ENCODE results near the gene HIRA.

The HIRA gene

DNA sequence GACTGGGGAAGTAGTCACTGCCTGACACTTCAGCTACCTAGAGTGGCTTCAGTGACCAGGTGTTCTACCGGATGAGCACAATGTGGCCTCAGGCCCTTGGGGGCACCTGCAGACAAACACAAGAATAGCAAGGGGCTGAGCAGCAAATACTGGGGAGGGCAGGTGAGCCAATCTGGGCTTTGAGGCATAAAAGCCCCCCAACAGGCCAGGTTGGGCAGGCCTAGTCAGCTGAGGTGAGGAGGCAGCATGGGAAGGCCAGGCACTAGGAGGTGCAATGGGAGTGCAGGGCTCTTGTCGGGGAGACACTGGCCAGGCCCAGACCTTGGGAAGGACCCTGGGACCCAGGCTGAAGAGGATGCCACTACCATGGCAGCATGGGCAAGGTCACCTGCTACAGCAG is 38.5 kb upstream of the HIRA start:
- no peak overlapping the region for H3K4me3 ChIP-seq (ENCODE audit: low read length)
- no peaks in the 10 kb centered on the region for H3K4me1 ChIP-seq (ENCODE audit: insufficient read depth, low read length)
- H3K9ac ChIP-seq (ENCODE audit: low read depth, low read length) = no peak overlapping the region
- no peaks in the 10 kb centered on the region for H3K9me3 ChIP-seq (ENCODE audit: insufficient read depth, low read depth, low read length)
- no peak overlapping the region for H3K27ac ChIP-seq (ENCODE audit: low read length)
- no peaks in the 10 kb centered on the region for H3K27me3 ChIP-seq (ENCODE audit: insufficient read depth, low read length)
- H3K36me3 ChIP-seq (ENCODE audit: insufficient read depth, low read depth, low read length) = peaks cover 96% of the 10 kb centered on the region

DNA sequence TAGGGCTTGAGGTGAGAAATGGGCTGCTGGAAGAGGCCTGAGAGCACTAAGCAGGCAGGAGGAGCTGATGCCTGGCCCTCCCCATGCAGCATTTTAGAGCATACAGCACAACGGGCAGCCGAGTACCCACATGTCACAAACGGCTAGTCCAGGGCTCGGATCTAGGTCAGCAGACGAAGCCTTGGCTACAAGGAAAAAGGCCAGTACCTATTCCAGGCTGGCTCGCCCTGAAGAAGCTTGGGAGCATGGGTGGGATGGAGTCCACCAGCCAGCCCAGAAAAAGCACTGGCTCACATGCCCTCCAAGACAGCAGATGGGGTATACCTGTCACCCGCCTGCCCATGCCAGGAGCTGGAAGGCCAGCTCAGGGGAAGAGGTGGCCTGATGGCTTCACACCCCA is 37.9 kb upstream of the HIRA start:
- Histone ChIP-seq H3K27ac (ENCODE audit: low read length) (no peak overlapping the region), H3K9ac (ENCODE audit: low read depth, low read length) (no peak overlapping the region), H3K27me3 (ENCODE audit: insufficient read depth, low read length) (no peaks in the 10 kb centered on the region), H3K36me3 (ENCODE audit: insufficient read depth, low read depth, low read length) (peaks cover 98% of the 10 kb centered on the region), H3K4me1 (ENCODE audit: insufficient read depth, low read length) (no peaks in the 10 kb centered on the region), H3K9me3 (ENCODE audit: insufficient read depth, low read depth, low read length) (no peaks in the 10 kb centered on the region), H3K4me3 (ENCODE audit: low read length) (no peak overlapping the region)

DNA sequence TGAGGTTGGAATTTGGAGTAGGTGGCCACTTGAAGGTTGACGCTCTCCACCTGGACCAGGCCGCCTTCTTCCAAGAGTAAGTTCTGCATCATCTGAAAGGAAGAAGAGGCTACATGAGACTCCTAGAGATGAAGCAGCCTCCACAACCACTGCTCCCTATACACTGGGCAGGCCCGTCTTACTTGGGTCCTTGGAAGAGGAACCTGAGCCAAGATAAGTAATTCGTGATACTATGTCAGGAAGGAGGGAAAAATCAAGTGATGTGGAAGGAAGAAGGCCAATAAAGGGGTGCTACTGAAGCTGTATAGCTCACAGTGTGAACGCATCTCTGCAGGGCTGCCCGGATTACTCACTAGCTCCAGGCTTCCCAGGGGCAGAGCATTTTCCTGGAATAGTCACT is 36.4 kb upstream of the HIRA start:
- Histone ChIP-seq H3K27me3 (ENCODE audit: insufficient read depth, low read length) (no peaks in the 10 kb centered on the region), H3K4me3 (ENCODE audit: low read length) (no peak overlapping the region), H3K27ac (ENCODE audit: low read length) (no peak overlapping the region), H3K36me3 (ENCODE audit: insufficient read depth, low read depth, low read length) (peaks cover 100% of the 10 kb centered on the region), H3K4me1 (ENCODE audit: insufficient read depth, low read length) (no peaks in the 10 kb centered on the region), H3K9ac (ENCODE audit: low read depth, low read length) (no peak overlapping the region), H3K9me3 (ENCODE audit: insufficient read depth, low read depth, low read length) (no peaks in the 10 kb centered on the region)

DNA sequence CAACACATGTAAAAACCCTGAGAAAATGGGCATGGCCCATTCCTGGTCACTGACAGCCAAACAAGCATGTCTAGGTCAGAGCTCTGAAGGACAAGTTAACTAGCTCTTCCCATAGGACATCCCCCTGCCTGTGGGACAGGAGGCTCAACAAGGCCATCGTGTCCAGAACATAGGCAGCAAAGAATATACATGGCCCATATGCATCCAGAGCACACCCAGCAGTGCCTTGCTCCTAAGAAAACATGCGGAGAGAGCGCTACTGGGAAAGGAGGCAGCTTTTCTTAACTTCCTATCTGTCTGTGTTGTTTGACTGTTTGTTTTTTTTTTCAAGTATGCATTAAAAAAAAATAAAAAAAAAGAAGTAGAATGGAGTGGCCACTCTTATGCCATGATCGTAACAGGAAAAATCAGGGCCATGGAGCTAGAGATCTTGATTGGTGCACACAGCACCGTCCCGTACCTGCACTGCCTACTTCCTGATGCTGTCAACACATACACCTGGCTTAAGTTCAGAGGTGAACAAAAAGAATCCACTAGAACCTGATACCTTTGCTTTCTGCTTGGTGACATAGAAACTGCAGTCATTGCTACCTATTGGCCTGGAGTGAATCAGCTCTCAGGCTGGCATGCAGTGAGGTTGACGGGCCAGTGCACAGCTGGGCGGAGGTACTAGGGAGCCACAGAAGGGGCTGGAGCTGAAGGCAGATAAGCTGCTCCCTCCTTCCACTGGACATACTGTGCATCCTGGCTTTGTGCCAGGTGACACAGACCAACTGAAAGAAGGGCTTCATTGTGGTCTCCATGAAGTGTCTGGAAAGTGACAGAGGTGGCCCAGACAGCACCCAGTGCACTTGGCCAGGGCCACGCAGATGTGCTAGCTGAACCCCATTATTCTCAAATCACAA is 35.6 kb upstream of the HIRA start:
- Histone ChIP-seq H3K27ac (ENCODE audit: low read length) (no peak overlapping the region), H3K4me1 (ENCODE audit: insufficient read depth, low read length) (no peaks in the 10 kb centered on the region), H3K27me3 (ENCODE audit: insufficient read depth, low read length) (no peaks in the 10 kb centered on the region), H3K9ac (ENCODE audit: low read depth, low read length) (no peak overlapping the region), H3K36me3 (ENCODE audit: insufficient read depth, low read depth, low read length) (peaks cover 94% of the 10 kb centered on the region), H3K4me3 (ENCODE audit: low read length) (no peak overlapping the region), H3K9me3 (ENCODE audit: insufficient read depth, low read depth, low read length) (no peaks in the 10 kb centered on the region)

DNA sequence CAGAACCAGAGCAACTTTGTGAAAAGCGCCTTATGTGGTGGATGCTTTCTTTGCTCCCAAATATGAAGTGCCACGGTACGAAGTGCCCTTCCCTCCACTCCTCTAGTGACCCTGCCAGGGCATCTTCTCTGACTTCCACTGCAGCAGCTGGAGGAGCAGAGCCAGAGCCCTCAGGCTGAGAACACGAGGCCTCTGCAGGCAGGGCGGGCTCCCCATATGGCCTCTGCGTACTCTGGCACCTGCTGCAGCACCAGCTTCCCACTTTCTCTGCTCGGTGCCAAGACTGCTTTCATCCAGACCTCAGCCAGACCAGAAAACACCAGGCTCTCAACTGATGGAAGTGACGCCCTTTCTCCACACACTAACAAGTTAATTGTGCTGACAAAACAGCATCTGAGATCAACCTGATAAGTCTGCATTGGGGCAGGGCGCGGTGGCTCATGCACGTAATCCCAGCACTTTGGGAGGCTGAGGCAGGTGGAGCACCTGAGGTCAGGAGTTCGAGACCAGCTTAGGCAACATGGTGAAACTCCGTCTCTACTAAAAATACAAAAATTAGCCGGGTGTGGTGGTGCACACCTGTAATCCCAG is 34.7 kb upstream of the HIRA start:
- Histone ChIP-seq H3K27me3 (ENCODE audit: insufficient read depth, low read length) (no peaks in the 10 kb centered on the region), H3K9me3 (ENCODE audit: insufficient read depth, low read depth, low read length) (no peaks in the 10 kb centered on the region), H3K4me3 (ENCODE audit: low read length) (no peak overlapping the region), H3K9ac (ENCODE audit: low read depth, low read length) (no peak overlapping the region), H3K36me3 (ENCODE audit: insufficient read depth, low read depth, low read length) (peaks cover 93% of the 10 kb centered on the region), H3K27ac (ENCODE audit: low read length) (no peak overlapping the region), H3K4me1 (ENCODE audit: insufficient read depth, low read length) (no peaks in the 10 kb centered on the region)

DNA sequence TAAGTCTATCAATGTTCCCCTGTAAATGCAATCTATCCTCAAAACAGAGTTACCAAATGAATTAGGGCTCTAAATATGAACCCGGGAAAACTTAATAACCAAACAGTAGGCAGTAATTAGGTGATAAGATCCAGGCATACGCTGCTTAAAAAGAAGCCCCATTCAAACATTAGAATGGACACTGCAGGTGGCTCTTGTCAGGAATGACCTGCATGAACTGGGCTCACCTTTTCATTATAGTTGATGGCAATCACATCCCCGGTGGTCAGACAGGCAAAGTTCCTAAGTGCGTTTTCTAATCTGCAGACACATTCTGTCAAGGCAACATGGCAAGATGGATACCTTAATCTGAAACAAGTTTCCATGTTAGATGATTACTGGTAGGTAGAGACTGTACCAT is 33.4 kb upstream of the HIRA start:
- Histone ChIP-seq H3K4me1 (ENCODE audit: insufficient read depth, low read length) (no peaks in the 10 kb centered on the region), H3K36me3 (ENCODE audit: insufficient read depth, low read depth, low read length) (peaks cover 89% of the 10 kb centered on the region), H3K27ac (ENCODE audit: low read length) (no peak overlapping the region), H3K4me3 (ENCODE audit: low read length) (no peak overlapping the region), H3K27me3 (ENCODE audit: insufficient read depth, low read length) (no peaks in the 10 kb centered on the region), H3K9me3 (ENCODE audit: insufficient read depth, low read depth, low read length) (no peaks in the 10 kb centered on the region), H3K9ac (ENCODE audit: low read depth, low read length) (no peak overlapping the region)

DNA sequence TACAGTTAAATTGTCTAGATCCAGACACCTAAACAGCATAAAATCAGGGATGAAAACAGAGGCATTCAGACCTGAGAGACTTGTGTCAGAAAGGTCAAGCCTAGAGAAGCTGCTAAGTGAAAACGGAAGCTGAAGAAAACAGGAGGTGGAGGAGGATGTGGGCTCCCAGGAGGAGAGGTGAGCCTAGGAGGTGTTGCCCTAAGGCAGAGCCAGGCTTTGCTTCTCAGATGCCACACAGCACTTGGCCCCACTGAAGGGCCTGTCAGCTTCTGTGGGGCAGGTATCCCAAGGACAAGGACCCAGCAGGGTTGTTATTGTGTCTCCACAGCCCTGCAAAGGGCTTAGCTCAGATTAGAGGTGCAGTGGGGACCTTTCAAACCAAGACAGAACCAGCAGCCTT is 33.0 kb upstream of the HIRA start:
- Histone ChIP-seq H3K36me3 (ENCODE audit: insufficient read depth, low read depth, low read length) (peaks cover 85% of the 10 kb centered on the region), H3K4me1 (ENCODE audit: insufficient read depth, low read length) (no peaks in the 10 kb centered on the region), H3K9me3 (ENCODE audit: insufficient read depth, low read depth, low read length) (no peaks in the 10 kb centered on the region), H3K9ac (ENCODE audit: low read depth, low read length) (no peak overlapping the region), H3K27me3 (ENCODE audit: insufficient read depth, low read length) (no peaks in the 10 kb centered on the region), H3K27ac (ENCODE audit: low read length) (no peak overlapping the region), H3K4me3 (ENCODE audit: low read length) (no peak overlapping the region)

DNA sequence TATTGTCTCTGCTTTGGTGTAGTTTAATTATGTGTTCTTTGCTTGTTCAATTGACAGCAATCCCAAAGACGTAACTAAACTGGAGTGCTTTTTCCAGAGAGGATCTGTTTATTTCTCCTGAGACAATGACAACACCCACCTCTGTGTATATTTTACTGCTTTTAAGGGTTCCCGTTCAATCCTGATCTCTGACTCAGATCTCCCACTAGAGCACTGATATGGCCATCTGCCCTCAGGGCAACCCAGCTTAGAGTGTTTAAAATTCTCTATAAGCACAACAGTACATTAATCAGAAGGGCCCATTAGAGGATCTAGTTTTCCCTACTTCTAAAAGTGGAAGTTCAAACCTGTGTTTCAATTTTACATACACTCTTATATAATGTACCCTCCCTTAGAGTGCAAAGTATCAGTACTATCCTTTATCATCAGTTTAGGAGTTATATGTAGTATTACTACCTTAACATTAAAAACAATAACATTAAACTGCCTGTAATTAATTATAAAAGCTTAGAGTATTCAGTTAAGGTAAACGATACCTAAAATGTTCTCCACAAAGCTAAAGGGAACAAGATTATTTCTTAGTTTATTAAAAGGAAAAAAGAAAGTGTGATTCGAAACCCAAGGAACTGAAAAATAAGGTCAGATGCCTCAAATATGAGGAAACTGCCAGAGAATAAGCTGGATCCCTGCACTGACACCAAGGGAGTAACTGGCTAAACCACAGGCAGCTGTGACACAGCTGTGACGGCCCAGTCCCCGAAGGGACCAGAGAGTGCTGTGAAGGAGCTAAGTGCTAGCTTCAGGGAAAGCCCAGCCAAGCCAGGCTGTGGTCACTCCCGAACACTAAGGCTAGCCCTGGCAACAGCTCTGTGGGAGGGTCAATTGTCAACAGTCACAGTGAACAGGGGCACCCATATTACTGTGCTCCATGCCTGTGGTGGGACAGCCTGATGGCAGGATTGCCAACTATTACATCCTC is 32.2 kb upstream of the HIRA start:
- no peaks in the 10 kb centered on the region for H3K9me3 ChIP-seq (ENCODE audit: insufficient read depth, low read depth, low read length)
- no peaks in the 10 kb centered on the region for H3K4me1 ChIP-seq (ENCODE audit: insufficient read depth, low read length)
- H3K27ac ChIP-seq (ENCODE audit: low read length) = no peak overlapping the region
- no peak overlapping the region for H3K9ac ChIP-seq (ENCODE audit: low read depth, low read length)
- H3K27me3 ChIP-seq (ENCODE audit: insufficient read depth, low read length) = no peaks in the 10 kb centered on the region
- H3K4me3 ChIP-seq (ENCODE audit: low read length) = no peak overlapping the region
- peaks cover 84% of the 10 kb centered on the region for H3K36me3 ChIP-seq (ENCODE audit: insufficient read depth, low read depth, low read length)

DNA sequence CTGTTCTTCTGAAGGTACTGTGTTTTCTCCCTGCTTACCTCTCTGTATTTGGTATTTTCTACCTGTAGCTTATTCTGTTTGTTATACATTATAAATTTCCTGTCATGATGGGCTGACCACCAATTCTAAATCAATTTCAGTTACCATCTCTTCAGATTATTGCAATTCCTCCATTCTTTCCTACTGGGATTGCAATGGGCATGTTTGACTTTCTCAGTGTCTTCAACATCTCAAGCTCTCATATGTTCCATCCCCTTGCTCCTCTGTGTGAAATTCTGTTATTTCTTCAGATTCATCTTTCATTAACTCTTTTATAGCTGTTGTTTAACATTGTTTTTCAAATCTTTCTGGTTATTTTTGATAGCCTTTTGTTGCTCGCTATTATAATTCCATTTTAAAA is 31.5 kb upstream of the HIRA start:
- H3K9ac ChIP-seq (ENCODE audit: low read depth, low read length) = no peak overlapping the region
- no peaks in the 10 kb centered on the region for H3K4me1 ChIP-seq (ENCODE audit: insufficient read depth, low read length)
- H3K4me3 ChIP-seq (ENCODE audit: low read length) = no peak overlapping the region
- H3K36me3 ChIP-seq (ENCODE audit: insufficient read depth, low read depth, low read length) = peaks cover 79% of the 10 kb centered on the region
- no peaks in the 10 kb centered on the region for H3K9me3 ChIP-seq (ENCODE audit: insufficient read depth, low read depth, low read length)
- H3K27me3 ChIP-seq (ENCODE audit: insufficient read depth, low read length) = no peaks in the 10 kb centered on the region
- H3K27ac ChIP-seq (ENCODE audit: low read length) = no peak overlapping the region

DNA sequence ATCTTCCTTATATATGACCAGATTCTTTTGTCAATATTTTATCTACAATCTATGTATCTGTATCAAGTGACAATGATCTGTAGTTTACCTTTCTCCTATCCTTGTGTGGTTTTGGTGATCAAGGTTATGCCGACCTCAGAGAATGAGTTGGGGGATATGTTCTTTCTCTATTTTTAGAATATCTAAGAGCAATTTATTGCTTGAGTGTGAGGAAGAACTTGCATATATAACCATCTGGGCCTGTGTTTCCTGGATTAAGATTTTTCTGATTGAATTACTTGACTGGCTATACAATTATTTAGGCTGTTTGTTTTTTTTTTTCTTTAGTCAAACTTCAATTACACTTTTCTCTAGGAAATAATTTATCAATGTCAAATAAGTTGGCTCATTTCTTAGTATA is 30.0 kb upstream of the HIRA start:
- Histone ChIP-seq H3K27ac (ENCODE audit: low read length) (no peak overlapping the region), H3K4me1 (ENCODE audit: insufficient read depth, low read length) (no peaks in the 10 kb centered on the region), H3K36me3 (ENCODE audit: insufficient read depth, low read depth, low read length) (peaks cover 77% of the 10 kb centered on the region), H3K9me3 (ENCODE audit: insufficient read depth, low read depth, low read length) (no peaks in the 10 kb centered on the region), H3K4me3 (ENCODE audit: low read length) (no peak overlapping the region), H3K9ac (ENCODE audit: low read depth, low read length) (no peak overlapping the region), H3K27me3 (ENCODE audit: insufficient read depth, low read length) (no peaks in the 10 kb centered on the region)

DNA sequence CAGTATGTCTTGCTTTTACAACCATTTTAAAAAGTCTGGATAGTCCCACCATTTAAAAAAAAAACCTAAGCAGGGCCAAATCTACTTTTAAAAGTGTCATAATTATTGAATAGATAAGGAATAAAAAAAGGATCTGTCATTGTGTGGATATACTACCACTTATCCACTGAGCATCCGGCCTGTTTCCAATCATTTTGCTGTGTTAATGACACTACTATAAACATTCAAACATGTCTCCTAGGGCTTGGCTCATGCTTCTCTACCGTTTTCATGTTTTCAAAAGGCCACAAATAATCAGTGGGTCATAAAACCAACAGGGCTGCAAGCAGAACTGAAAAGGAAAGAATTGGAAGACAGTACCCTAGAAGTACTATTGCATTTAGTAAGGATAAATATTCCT is 28.5 kb upstream of the HIRA start:
- no peaks in the 10 kb centered on the region for H3K27me3 ChIP-seq (ENCODE audit: insufficient read depth, low read length)
- H3K9ac ChIP-seq (ENCODE audit: low read depth, low read length) = no peak overlapping the region
- no peaks in the 10 kb centered on the region for H3K4me1 ChIP-seq (ENCODE audit: insufficient read depth, low read length)
- peaks cover 77% of the 10 kb centered on the region for H3K36me3 ChIP-seq (ENCODE audit: insufficient read depth, low read depth, low read length)
- no peak overlapping the region for H3K27ac ChIP-seq (ENCODE audit: low read length)
- H3K9me3 ChIP-seq (ENCODE audit: insufficient read depth, low read depth, low read length) = no peaks in the 10 kb centered on the region
- H3K4me3 ChIP-seq (ENCODE audit: low read length) = no peak overlapping the region

Data from iPS-20b (cell line).